NOMO-1 treated with dmso at 0.1 percent for 144 hours (cell line): ENCODE measurements around the gene PIAS2.
"Not testable (repeated sequence)": the region's sequence is repeated elsewhere in the genome, so short reads cannot be mapped to it uniquely, and the experiment has no call there.

ENCODE experiments used
- DNase-seq: peaks from one replicate; lab custom pipeline; 2025; ENCODE audit not compliant: unreplicated experiment; lab: John Stamatoyannopoulos, UW

PIAS2 gene

DNA sequence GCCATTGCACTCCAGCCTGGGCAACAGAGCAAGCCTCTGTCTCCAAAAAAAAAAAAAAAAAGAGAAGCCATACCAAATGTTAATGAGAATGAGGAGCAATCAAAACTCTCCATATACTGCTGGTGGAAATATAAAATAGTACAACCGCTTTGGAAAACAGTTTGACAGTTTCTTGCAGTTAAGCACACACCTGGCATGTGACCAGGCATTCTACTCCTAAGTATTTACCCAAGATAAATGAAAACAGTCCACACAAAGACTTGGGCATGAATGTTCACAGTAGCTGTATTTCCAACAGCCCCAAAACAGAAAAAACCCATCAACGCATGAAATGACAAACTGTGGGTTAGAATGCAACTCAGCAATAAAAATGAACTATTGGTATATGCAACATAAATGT, 84.5 kb downstream of the PIAS2 start:
- no peak for DNase-seq

DNA sequence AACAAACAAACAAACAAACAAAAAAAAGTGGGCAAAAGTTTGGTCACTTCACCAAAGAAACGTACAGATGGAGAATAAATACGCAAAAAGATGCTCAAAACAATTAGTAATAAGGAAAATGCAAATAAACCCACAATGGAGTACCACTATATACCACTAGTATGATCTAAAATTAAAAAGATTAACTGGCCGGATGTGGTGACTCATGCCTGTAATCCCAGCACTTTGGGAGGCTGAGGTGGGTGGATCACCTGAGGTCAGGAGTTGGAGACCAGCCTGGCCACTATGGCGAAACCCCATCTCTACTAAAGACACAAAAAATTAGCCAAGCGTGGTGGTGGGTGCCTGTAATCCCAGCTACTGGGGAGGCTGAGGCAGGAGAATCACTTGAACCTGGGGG, 84.9 kb downstream of the PIAS2 start:
- not testable (repeated sequence) for DNase-seq

DNA sequence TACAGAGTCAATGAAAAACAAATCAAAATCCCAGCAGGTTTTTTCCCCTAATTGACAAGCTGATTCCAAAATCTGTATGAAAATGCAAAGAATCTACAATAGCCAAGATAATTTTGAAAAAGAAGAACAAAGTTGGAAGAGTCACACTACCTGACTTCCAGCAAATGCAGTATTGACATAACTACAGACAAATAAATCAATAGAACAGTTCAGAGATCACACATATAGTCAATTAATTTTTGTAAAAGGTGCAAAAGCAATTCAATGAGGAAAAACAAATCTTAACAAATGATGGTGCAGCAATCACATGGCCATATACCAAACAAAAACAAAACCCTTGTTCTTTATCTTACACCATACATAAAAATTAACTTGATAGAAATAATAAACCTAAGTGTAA, 85.9 kb downstream of the PIAS2 start:
- no peak for DNase-seq

DNA sequence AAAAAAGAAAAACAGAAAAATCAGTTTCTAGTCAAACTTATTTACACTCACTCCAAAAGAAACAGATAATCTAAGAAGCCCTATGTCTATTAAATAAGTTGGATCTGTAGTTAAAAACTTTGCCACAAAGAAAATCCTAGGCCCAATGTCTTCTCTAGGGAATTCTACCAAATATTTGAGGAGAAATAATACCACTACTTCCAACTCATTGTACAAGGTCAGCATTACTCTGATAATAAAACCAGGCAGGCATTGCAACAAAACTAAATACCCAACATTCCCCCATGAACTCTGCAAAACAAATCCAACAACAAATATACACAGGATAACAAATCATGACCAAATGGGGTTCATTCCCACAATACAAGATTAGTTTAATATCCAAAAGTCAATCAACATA, 86.7 kb downstream of the PIAS2 start:
- DNase-seq, result no peak

DNA sequence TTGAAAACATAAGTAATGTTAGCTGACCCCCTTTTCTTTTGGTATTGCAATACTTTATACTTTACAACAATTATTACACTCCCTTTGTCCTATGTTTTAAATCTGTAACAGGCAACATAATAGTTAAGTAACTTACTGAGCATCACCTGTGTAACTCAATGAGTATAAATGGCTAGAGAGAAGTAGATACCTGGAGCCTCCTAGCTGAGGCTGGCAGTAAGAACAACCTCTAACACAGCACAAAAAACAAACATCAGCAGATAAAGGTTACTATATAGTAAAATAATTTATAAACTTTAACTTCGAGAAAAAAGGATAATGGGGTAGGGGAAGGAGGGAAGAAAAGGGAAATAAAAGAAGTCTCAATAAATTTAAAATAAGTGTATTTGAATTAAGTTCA, 87.4 kb downstream of the PIAS2 start:
- no peak for DNase-seq

DNA sequence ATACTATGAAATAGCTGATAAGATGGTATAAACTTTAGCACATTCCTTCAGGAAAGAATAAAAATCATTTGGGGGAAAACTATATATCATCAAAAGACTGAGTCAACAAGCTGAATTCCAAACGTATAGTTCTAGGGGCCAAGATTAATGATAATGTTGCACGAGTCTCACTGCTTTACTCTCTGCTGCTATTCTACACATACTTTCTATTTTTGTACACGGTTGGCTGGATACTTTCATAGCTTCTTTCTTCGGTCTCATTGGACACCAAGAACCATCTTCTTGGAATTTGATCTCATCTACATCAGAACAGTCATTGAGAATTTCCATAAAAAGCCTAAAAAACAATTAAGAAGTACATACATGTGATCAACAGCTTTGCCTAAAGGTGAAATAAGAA, 87.8 kb downstream of the PIAS2 start:
- DNase-seq, result no peak

DNA sequence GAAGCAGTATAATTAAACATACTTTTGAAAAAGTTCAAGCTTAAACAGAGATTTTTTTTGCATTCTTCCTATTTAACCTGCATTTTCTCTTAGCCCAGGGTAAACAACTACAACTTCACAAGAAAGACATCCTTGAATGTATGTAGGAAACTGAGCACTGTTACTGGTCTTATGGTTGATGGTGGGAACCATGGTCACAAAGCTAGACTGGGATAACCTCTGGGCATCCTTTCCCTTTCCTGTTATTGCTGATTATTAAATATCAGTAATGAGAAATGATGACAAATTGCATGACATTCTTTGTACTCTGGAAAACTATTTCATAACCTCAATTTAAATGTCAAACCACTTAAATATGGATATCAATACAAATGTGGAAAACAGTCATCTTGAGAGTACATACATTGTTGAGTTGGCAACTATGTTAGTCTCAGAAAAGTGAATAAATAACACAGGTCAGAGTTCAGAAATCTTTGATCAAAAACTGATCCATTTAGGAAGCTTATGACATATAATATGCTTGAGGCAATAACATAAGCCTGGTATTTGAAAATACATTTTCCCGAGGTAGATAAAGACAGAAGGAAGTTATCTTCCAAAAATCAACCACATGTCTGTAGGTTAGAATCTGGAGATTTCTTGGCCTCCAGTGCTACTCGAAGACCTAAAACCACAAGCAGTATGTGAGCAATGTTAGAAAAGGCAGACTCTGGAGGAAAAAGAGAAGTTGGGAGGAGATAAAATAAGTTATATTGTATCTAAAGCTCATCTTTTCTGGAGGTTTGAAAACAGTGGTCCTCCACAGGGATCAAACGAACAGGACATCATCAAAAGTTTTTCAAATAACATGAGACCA, 95.2 kb downstream of the PIAS2 start:
- no peak for DNase-seq

DNA sequence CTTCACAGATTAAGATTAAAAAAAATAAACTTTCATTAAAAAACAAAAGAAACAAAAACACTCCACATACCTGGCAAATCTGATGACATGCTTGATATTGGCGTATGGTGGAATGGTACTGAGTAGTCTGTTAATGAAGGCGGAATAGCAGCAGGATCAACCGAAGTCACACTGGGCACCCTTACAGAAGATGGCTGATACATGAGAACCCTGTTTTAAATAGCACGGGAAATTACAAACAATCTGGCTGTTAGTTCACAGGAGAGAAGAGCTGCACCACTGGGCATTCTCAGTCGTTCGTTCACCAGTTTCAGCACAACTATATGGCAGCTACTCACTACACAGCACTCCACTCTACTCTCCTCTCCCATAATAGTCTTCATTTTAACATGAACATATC, 96.4 kb downstream of the PIAS2 start:
- no peak for DNase-seq

DNA sequence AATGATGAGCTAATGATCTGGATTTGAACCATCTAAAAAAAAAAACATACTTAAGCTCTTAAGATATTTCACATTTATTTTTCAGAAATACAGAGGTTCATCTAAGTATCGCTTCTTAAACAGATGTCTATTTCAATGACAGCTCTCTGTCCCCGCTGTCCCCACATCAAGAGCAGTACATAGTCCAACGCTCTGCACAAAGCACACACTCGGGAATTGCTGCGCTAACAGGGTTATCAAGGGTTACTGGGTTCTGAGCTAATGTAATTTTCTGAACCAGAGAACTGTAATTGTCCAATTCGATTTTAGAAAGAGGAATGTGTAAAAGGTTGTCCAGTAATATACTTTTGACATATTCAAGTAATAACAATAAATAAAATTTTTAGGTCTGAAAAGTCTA, 101.6 kb downstream of the PIAS2 start:
- no peak for DNase-seq

DNA sequence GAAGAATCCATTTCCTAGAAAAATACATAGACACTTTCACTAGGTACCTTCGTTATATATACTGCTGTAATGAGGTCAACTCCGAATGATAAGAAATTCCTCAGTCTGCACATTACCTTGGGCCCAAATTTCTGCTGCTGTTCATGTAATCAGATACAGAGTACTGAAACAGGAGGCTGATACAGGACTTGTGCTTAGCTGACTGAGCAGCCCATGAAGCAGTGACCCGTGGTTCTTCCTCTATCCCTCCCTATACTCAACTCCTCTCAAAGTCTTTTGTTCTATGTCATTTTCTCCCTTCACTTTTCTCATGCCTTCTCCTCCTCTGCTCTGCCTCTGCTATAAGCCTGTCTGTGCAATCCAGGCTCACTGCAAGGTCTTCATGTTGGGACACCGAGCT, 102.9 kb downstream of the PIAS2 start:
- DNase-seq, result no peak

DNA sequence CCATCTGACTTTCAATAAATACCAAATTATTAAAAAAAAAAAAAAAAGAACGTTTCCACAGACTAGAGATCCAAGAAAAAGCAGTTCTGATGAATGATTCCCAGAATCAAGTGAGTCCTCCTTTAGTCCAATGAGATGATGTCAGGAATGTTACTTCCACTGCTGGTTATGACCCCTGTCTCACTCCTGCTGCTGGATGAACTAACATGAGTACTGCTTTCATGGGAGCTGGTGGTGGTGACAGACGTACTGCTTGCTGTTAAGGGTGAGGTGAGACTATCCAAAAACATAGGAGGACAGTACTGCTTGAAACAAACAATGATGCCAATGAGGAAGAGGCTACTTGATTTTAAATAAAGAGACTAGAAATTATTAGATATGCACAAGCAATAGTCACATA, 105.0 kb downstream of the PIAS2 start:
- DNase-seq, result no peak

DNA sequence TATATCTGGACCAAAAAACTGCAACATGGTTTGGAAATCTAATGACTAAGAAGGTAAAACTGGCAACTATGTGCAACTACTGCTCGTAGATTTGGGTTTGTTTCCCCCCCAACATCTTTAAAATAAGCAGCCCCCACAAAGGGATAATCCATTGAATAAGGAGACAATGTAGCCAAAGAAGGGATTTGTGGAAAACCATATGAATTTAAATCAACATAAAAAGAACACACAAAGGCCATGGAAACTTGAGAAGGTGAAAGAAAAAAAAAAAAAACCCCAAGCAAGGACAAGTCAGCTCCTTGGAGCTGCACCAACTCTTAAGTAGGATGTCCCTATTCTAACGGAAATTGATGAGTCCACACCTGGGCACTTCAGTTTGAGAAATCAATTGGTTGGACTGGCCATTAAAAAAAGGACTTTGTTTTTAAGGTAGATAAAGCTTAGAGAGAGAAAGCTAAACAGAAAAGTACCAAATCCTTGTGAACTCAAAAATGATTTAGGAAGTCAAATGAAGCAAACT, 106.8 kb downstream of the PIAS2 start:
- DNase-seq, result no peak

DNA sequence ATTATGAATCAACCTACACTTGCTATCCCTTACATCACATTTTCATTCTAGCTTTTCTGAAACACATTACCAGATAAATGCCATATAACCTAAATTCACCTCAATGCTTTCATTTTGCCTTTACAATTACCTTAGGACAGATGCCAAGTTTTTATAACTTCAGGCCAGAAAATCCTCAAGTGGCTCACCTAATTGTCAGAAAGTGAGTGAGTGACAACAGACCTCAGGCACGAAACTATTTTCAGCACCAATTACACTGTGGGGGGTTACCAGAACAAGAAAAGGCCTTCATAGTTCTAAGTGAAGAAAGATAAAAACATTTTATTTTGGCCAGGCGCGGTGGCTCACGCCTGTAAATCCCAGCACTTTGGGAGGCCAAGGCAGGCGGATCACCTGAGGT, 108.2 kb downstream of the PIAS2 start:
- no peak for DNase-seq

DNA sequence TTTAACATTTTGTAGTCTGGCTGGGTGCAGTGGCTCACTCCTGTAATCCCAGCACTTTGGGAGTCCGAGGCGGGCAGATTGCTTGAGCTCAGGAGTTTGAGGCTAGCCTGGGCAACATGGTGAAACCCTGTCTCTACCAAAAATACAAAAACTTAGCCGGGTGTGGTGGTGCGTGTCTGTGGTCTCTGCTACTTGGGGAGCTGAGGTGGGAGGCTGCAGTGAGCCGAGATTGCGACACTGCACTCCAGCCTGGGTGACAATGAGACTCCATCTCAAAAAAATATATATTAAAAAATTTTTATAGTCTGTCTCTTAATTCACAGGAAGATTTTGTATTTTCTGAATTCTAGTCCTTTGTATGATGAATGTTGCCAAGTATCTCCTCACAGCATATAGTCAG, 121.4 kb downstream of the PIAS2 start:
- DNase-seq, result not testable (repeated sequence)

DNA sequence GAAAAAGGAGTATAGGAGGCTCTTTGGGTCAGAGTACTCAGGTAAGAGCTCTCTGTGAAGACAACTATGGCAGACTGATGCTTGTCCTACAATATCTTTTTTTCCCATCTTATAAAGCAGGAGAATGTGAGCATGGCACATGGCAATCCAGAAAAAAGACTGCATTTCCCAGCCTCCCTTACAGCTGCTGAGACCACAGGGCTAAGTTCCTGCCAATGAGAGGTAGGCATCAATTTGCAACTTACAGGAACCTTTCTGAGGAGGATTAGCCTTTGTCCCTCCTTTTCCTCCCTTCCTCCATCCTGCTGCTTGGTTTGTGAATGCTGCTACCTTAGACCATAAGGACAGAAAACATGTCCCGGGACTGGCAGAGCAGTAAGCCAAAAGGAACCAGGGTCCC, 122.7 kb downstream of the PIAS2 start:
- no peak for DNase-seq

DNA sequence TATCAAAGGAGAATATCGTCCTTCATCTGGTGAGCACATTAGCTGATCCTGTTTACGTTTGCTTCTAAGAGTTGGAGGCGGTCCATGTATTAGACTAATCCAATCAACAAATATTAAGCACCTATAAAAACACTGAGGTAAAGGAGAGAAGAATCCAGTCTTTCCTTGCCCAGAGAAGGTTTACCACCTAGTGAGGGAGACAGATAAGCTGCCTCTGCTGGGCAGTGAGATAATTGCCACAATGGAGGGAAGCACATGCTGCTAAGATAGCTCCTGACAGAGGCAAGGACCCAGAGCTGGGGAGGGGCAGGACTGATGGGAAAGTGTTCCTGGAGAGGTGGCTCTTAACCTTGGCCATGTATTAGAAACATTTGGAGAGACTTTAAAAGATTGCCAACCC, 123.7 kb downstream of the PIAS2 start:
- DNase-seq, result no peak

DNA sequence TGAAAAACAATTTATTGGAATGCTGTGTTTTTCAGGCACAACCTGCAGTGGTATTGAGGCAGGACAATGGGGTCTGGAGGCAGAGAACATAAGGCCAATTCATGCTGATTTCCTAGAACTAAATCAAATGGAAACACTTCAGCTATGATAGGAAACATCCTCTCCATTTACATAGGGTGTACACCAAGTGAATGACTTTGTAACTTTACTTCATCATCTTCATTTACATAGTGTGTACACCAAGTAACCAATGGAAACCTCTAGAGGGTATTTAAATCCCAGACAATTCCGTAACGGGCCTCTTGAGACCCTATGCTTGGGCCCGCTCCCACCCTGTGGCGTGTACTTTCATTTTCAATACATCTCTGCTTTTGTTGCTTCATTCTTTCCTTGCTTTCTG, 128.2 kb downstream of the PIAS2 start:
- no peak for DNase-seq

DNA sequence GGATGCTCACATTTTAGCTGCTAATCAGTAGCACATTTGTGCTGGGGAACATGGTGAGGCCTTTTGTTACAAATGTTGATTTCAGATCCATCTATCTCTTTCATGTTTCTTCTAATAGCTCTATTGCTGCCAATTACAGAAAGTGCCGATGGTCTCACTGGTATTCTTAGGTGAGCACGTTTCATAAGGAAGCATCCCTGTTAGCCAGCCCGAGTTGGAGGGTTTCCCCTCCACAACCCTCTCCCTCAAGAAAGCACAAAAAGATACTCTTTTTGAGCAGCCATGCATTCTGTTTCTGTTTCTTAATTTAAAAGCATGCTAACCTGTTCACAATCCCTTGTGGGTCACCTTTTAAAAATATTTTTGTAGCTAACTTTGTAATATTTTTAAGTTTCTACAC, 129.6 kb downstream of the PIAS2 start:
- no peak for DNase-seq

DNA sequence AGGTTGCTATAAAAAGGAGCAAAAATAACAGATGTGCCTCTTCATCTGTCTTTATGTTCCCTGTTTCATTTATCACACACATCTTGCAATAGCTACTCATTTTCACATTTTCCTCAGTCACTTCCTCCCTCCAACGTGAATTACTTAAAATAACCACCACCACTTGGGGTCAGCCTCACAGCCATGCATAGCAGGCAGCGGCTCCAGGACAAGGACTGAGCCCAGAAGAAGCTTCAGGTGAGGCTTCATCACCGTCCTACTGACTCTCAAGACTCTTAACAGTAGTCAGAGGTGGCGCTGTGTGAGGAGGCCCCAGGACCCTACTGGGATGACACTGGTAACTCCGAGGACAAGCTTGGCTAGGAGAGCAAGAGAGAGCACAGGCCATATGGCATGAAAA, 144.9 kb downstream of the PIAS2 start:
- peak; percentile 61 for DNase-seq

DNA sequence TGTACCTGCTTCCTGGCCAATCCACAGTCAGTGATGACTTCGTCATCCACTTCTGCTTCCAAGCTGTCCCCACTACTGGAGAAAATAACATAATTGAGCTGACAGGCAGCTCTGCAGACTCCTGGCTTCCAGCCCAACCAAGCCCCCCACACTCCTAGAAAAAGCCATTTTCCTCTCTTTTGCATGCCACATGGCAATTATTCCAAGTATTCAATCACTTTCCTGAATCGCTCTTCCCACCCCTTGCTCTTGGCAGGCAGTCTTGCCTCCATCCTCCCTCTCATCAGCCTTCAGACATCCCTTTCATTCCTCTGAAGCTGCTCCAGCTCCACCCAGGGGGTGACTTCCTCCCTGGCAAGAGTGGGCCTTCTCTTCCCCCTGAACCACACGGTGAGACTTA, 146.2 kb downstream of the PIAS2 start:
- no peak for DNase-seq

DNA sequence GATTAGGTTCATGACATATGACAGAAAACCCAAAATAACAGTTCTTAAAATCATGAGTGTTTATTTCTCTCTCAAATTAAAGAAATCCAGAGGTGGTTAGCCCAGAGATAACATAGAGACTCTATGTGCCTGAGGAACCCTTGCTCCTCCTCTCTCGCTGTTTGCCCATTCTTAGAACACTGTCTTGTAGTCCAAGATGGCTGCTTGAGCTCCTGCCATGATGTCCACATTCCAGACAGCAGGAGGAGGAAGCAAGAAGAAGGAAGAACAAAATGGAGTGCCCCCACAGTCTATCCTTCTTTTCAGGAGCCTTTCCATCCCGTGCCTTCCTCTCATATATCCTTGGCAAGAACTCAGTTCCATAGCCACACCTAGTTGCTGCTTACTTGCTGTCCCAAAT, 146.6 kb downstream of the PIAS2 start:
- no peak for DNase-seq

DNA sequence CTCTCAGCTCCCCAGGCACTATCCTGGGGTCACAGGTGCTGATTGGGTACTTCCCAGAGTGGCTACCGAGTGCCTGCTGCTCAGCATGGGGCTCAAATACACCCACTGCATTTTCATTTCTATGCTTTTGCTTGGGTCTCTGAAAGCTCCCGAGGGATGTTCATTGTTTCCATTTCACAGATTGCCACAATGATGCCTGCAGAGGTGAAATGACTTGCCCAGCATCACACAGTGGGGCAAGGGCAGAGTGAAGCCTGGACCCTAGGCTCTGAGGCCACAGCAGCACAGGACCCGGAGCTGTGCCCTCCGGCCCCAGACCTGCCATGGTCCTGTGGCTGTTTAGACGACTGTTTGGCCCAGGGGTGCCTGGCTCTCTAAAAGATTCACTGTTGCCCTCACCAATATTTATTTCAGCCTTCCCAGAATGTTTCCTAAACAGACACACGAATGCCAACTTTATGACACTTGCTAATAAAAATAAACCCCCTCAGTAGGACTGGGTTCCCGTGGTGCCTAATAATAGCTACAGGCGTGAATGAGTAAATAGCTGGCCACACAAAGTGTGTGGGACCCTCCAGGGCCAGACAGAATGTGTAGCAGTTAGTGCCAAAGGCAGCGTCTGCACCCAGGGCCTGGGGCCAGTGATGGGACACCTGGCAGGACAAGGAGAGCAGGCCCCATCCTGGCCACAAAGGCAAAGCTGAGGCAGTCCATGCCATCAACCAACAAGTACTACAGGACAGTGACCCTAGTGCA, 149.0 kb downstream of the PIAS2 start:
- DNase-seq, result no peak
